Measurements from ENCODE around the gene RPS6KA4.

- TF ChIP-seq CTCF (IDR thresholded peaks at IDR 0.05 in 2 of 3, conservative IDR thresholded peaks at IDR 0.05 in 1 of 3; ENCODE audit: borderline replicate concordance in 1 of 3, insufficient read depth in 1 of 3, low read depth in 2 of 3, low read length in 2 of 3) (peak in 1 of 3 experiments; percentile 26; a peak in 1 of 6 replicates), POLR2A (IDR thresholded peaks at IDR 0.05; ENCODE audit: borderline replicate concordance, extremely low read depth, insufficient read depth, insufficient read length) (no peak), EZH2 (IDR thresholded peaks at IDR 0.05) (no peak), POLR2AphosphoS5 (IDR thresholded peaks at IDR 0.05; ENCODE audit: low read depth, low read length) (no peak), REST (IDR thresholded peaks at IDR 0.05; ENCODE audit: low read depth) (no peak)
- TF ChIP-seq, protein P1, sequence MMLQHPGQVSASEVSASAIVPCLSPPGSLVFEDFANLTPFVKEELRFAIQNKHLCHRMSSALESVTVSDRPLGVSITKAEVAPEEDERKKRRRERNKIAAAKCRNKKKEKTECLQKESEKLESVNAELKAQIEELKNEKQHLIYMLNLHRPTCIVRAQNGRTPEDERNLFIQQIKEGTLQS (IDR thresholded peaks at IDR 0.05): no peak
These were observed 44.0 kb upstream of the RPS6KA4 start for GRCh38 chr11:64314805-64315561.

All from HCT116 (cell line).